PFSK-1 (cell line): Measurements from ENCODE around the gene RINL.

Experiments
- POLR2AphosphoS5 ChIP-seq: IDR thresholded peaks from 2 replicates; pipeline ENCODE4 v1.6.1; 2012; ENCODE audit warnings: low read depth, mild to moderate bottlenecking, control low read depth, low read length, moderate library complexity
- TAF1 ChIP-seq: IDR thresholded peaks from 2 replicates; pipeline ENCODE4 v1.6.1; 2012; ENCODE audit warnings: low read length, control low read depth, borderline replicate concordance; ENCODE audit not compliant: insufficient read depth

- TF ChIP-seq POLR2AphosphoS5, result no peak
- TF ChIP-seq TAF1, result no peak
Measured at GRCh38 chr19:38922482-38922881, 44.4 kb upstream of the RINL start.
